Neutrophil (primary cell): ENCODE data around the gene DGKG.

ENCODE experiments used
- H3K27ac ChIP-seq: fragments of 200-600 bp; sonication (generic); 2 replicates; pipeline ENCODE4 v1.5.1; 2016; ENCODE audit warnings: mild to moderate bottlenecking, moderate library complexity
- H3K27me3 ChIP-seq: fragments of 200-600 bp; sonication (generic); 2 replicates; pipeline ENCODE4 v1.6.0; 2016; ENCODE audit warnings: mild to moderate bottlenecking
- H3K36me3 ChIP-seq: fragments of 200-600 bp; sonication (generic); 2 replicates; pipeline ENCODE4 v1.5.1; 2017
- H3K4me1 ChIP-seq, 2 experiments: fragments of 200-600 bp in 1 of 2; sonication (generic) in 1 of 2; 1 replicate in 1 of 2; 2 replicates in 1 of 2; pipeline versions ENCODE4 v1.5.1 to v1.6.1; 2013 to 2016; ENCODE audit warnings: low read depth in 1 of 2, low read length in 1 of 2, mild to moderate bottlenecking in 1 of 2, moderate library complexity in 1 of 2; ENCODE audit not compliant: control insufficient read depth in 1 of 2, insufficient read depth in 1 of 2
- H3K4me3 ChIP-seq, 2 experiments: fragments of 200-600 bp in 1 of 2; sonication (generic) in 1 of 2; 1 replicate in 1 of 2; 2 replicates in 1 of 2; pipeline ENCODE4 v1.5.1; 2013 to 2016; ENCODE audit warnings: low read depth in 1 of 2, low read length in 1 of 2, mild to moderate bottlenecking in 1 of 2, moderate library complexity in 1 of 2
- H3K9me3 ChIP-seq: fragments of 200-600 bp; sonication (generic); 2 replicates; pipeline ENCODE4 v1.5.1; 2016
- TF ChIP-seq, protein P1 (sequence below): fragments of 200-600 bp; sonication (generic); IDR thresholded peaks from 2 replicates; pipeline ENCODE4 v1.5.1; 2016; ENCODE audit warnings: antibody characterized with exemption

The DGKG gene

GRCh38 chr3:186154641-186155040, 207.4 kb downstream of the DGKG start:
- Histone ChIP-seq H3K4me1 (peaks cover 40 to 42% of the 10 kb centered on the region in 2 experiments), H3K36me3 (peaks cover 7% of the 10 kb centered on the region), H3K27ac (no peak overlapping the region), H3K4me3 (no peak overlapping the region), H3K9me3 (no peaks in the 10 kb centered on the region), H3K27me3 (no peaks in the 10 kb centered on the region)
- TF ChIP-seq, protein P1, sequence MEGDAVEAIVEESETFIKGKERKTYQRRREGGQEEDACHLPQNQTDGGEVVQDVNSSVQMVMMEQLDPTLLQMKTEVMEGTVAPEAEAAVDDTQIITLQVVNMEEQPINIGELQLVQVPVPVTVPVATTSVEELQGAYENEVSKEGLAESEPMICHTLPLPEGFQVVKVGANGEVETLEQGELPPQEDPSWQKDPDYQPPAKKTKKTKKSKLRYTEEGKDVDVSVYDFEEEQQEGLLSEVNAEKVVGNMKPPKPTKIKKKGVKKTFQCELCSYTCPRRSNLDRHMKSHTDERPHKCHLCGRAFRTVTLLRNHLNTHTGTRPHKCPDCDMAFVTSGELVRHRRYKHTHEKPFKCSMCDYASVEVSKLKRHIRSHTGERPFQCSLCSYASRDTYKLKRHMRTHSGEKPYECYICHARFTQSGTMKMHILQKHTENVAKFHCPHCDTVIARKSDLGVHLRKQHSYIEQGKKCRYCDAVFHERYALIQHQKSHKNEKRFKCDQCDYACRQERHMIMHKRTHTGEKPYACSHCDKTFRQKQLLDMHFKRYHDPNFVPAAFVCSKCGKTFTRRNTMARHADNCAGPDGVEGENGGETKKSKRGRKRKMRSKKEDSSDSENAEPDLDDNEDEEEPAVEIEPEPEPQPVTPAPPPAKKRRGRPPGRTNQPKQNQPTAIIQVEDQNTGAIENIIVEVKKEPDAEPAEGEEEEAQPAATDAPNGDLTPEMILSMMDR: no peak

GRCh38 chr3:186152889-186153292, 209.1 kb downstream of the DGKG start:
- Histone ChIP-seq H3K27me3 (no peaks in the 10 kb centered on the region), H3K27ac (peak overlapping the region; percentile 88), H3K9me3 (no peaks in the 10 kb centered on the region), H3K36me3 (peaks cover 14% of the 10 kb centered on the region), H3K4me3 (peak overlapping the region; percentile 31 to 34), H3K4me1 (peaks cover 48 to 53% of the 10 kb centered on the region in 2 experiments)
- TF ChIP-seq, protein P1: no peak

DNA sequence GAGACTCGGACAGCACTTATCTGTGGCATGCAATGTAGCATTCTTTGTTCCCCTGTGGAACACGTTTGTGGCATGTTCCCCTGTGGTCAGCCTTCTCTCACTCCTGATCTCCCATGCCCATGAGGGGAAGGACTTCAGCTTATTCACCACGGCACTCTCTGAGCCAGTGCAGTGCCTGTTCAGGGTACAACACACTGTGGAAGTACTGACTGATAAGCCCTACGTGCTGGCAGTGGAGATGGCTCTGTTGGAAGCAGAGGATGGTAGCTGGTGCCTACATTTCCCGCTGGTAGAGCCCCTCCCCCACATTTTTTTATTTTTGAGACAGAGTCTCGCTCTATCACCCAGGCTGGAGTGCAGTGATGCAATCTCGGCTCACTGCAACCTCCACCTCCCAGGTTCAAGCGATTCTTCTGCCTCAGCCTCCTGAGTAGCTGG, 209.7 kb downstream of the DGKG start:
- H3K27ac ChIP-seq: peak overlapping the region; percentile 88
- peaks cover 17% of the 10 kb centered on the region for H3K36me3 ChIP-seq
- H3K9me3 ChIP-seq: no peaks in the 10 kb centered on the region
- H3K4me3 ChIP-seq: peak overlapping the region; percentile 31 to 34
- H3K4me1 ChIP-seq: peaks cover 48 to 55% of the 10 kb centered on the region in 2 experiments
- no peaks in the 10 kb centered on the region for H3K27me3 ChIP-seq
- TF ChIP-seq, protein P1: no peak

DNA sequence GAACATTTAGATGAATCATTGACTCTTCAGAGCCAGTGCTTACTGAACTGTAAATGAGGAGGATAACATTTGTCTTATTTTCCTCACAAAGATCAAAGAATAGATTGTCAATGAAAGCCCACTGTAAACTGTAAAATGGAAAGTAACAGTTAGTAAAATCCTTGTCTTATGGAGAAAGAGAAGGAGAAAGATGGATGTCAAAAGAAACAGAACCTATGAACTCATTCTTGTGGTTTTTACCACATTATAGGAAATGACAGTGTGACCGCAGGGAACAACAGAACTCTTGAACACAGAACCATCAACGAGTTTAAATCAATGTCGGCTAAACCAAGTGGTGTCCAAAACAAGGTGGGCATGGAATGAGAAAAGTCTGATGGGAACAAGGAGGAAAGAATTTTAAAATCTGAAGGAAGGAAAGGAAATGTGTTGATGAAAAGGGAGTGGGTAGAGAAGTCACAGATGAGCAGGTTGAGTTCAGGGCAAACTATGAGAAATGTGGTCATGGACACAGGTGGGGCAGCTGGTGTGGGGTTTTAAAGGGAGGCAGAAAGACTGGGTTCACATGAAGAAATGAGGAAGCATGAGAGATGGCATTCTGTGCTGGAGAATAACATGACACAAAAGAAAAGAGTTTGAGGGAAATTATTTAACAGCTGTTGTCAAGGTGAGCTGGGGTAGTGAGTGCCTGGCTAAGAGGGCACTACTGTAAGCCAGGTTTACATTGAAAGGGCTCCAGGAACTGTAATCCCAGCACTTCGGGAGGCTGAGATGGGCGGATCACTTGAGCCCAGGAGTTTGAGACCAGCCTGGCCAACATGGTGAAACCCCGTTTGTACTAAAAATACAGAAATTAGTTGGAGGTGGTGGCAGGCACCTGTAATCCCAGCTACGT, 210.7 kb downstream of the DGKG start:
- Histone ChIP-seq H3K4me3 (peak overlapping the region; percentile 31 to 34), H3K27me3 (no peaks in the 10 kb centered on the region), H3K27ac (peak overlapping the region; percentile 88), H3K9me3 (no peaks in the 10 kb centered on the region), H3K36me3 (peaks cover 17% of the 10 kb centered on the region), H3K4me1 (peaks cover 57 to 66% of the 10 kb centered on the region in 2 experiments)
- TF ChIP-seq, protein P1: no peak

DNA sequence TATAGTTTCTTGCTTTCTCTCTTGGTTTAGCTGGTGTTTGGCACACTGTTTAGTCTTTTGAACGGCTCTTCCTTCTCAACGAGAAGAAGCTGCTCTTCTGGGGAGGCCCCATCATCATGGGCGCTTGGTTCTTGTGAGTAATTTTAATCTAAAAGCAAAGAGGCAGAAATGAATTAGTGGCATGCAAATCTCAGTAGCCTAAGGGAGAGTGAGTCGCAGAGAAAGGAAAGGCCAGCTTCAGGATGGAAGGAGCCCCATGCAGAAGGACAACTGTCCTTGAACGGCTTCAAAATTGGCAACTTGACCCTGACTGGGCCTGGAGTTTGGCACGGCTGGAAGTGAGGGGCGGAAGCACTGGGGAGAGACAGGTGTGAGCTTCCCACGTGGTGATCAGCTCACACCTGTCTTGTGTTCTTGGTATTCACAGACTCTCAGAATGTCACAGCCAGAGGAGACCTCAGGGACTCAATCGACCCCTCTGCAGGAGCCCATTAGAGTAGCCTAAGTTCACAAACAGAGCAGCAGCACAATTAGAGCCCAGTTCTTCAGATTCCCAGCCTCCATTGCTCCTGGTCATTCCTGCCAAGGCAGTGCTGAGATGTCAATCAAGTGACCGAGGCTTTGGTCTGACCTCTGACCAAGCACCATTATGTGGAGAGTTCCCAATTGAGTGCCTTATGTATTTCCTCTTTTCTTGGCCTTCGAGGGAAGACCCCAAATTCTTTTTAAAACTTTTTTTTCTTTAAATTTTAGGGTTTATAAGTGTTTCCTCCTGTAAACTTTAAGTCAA, 211.8 kb downstream of the DGKG start:
- Histone ChIP-seq H3K27ac (peak overlapping the region; percentile 88), H3K9me3 (no peaks in the 10 kb centered on the region), H3K4me3 (peak overlapping the region in 1 of 2 experiments; percentile 31), H3K4me1 (peaks cover 57 to 67% of the 10 kb centered on the region in 2 experiments), H3K36me3 (peaks cover 17% of the 10 kb centered on the region), H3K27me3 (no peaks in the 10 kb centered on the region)
- TF ChIP-seq, protein P1: no peak
